G401 (cell line): ENCODE data around the gene PRKCSH. TPM values are rescaled to one million over a fixed set of nuclear protein-coding genes. Genes with fewer than 3 reads are reported as not detected.

Experiments used
- DNase-seq: peaks from one replicate; pipeline ENCODE4 v3.0.0-alpha.2; 2015; ENCODE audit warnings: low spot score
- in situ Hi-C: cut with HindIII; loops from 2 replicates; pipeline ENCODE4 v1.10.0; 2016; ENCODE audit warnings: low sequenced_read_pairs, mixed read lengths
- total RNA-seq: library from RNA; depleted of rRNA; stranded (reverse); fragments of >200 nt; shearing (Covaris generic); gene quantifications from 2 replicates; pipeline ENCODE4 v1.2.3, GENCODE V29; 2014; rRNA removed

The PRKCSH gene
- total RNA-seq, 1 experiment from 2014 or later: 141 TPM

GRCh38 chr19:11486661-11487503 is 51.4 kb downstream of the PRKCSH start:
- DNase-seq: no peak
- in situ Hi-C loops: no loop called here

- in situ Hi-C loops: no loop called here
- DNase-seq: no peak
These were observed 53.9 kb downstream of the PRKCSH start for GRCh38 chr19:11489378-11489777.

- in situ Hi-C loops: no loop called here
- peak; percentile 87 for DNase-seq
These were observed 59.3 kb downstream of the PRKCSH start for GRCh38 chr19:11494634-11495285.

GRCh38 chr19:11495481-11495880 is 60.0 kb downstream of the PRKCSH start:
- peak; percentile 95 for DNase-seq
- in situ Hi-C loops: no loop called here

- in situ Hi-C loops: no loop called here
These were observed 60.5 kb downstream of the PRKCSH start for GRCh38 chr19:11495885-11496284.

GRCh38 chr19:11496391-11497163 is 61.1 kb downstream of the PRKCSH start:
- in situ Hi-C loops: no loop called here

More at GRCh38 chr19:11495885-11496284, 60.5 kb downstream of the PRKCSH start:
- no peak for DNase-seq

GRCh38 chr19:11499220-11499726 is 63.8 kb downstream of the PRKCSH start:
- no peak for DNase-seq
- in situ Hi-C loops: no loop called here

More at GRCh38 chr19:11496391-11497163, 61.1 kb downstream of the PRKCSH start:
- no peak for DNase-seq

GRCh38 chr19:11499890-11500420 is 64.5 kb downstream of the PRKCSH start:
- in situ Hi-C loops: no loop called here

More at GRCh38 chr19:11499890-11500420, 64.5 kb downstream of the PRKCSH start:
- DNase-seq: no peak

Other genes with a start within 250 kb of the PRKCSH start
- gene KANK2, start 238.1 kb upstream of the PRKCSH start, total RNA-seq: 122 and 129 TPM in 2 replicates
- gene ANGPTL8, start 196.0 kb upstream of the PRKCSH start, total RNA-seq: not detected in 2 replicates
- 12.2 and 23.6 TPM in 2 replicates for gene DOCK6, start 173.1 kb upstream of the PRKCSH start, total RNA-seq
- gene TSPAN16, start 139.5 kb upstream of the PRKCSH start, total RNA-seq: not detected in 2 replicates
- gene RAB3D, start 96.0 kb upstream of the PRKCSH start, total RNA-seq: 18.2 and 18.3 TPM in 2 replicates
- gene TMEM205, start 89.4 kb upstream of the PRKCSH start, total RNA-seq: 363 and 408 TPM in 2 replicates
- gene CCDC159, start 89.1 kb upstream of the PRKCSH start, total RNA-seq: 2.6 TPM in 2 replicates
- 8.1 and 11.5 TPM in 2 replicates for gene PLPPR2, start 80.2 kb upstream of the PRKCSH start, total RNA-seq
- 6.2 and 6.3 TPM in 2 replicates for gene SWSAP1, start 61.0 kb upstream of the PRKCSH start, total RNA-seq
- 20.3 and 20.9 TPM in 2 replicates for gene EPOR, start 51.3 kb upstream of the PRKCSH start, total RNA-seq
- gene RGL3, start 16.3 kb upstream of the PRKCSH start, total RNA-seq: not detected in 2 replicates
- 1.7 and 6.1 TPM in 2 replicates for gene ODAD3, start 514 bp upstream of the PRKCSH start, total RNA-seq
- 0.43 and 2.4 TPM in 2 replicates for gene ELAVL3, start 45.4 kb downstream of the PRKCSH start, total RNA-seq
- 10.2 and 21.8 TPM in 2 replicates for gene ZNF653, start 70.2 kb downstream of the PRKCSH start, total RNA-seq
- gene ECSIT, start 93.5 kb downstream of the PRKCSH start, total RNA-seq: 104 and 109 TPM in 2 replicates
- 28.0 and 34.3 TPM in 2 replicates for gene CNN1, start 103.2 kb downstream of the PRKCSH start, total RNA-seq
- gene ELOF1, start 123.6 kb downstream of the PRKCSH start, total RNA-seq: 54.0 and 57.8 TPM in 2 replicates
- not detected in 2 replicates for gene ACP5, start 142.0 kb downstream of the PRKCSH start, total RNA-seq
- 28.9 and 35.6 TPM in 2 replicates for gene ZNF627, start 161.8 kb downstream of the PRKCSH start, total RNA-seq